MCF 10A (cell line): ENCODE data around the gene NCEH1. TPM values are rescaled to one million over a fixed set of nuclear protein-coding genes. Genes with fewer than 3 reads are reported as not detected.

ENCODE experiments used
- BruUV-seq: library from RNA; stranded (reverse); fragments of 400-500 nt; replicated peaks from 2 replicates; lab custom pipeline; 2021; lab: Mats Ljungman, UMichigan
- CTCF ChIA-PET: fragments of 300-600 bp; sonication (Branson Sonifier 250); formaldehyde crosslinking; extraction: SDS; loops from one replicate; lab custom pipeline; 2021; ENCODE audit warnings: antibody characterized with exemption, inconsistent platforms; lab: Yijun Ruan, JAX
- POLR2A ChIA-PET: fragments of 300-600, 350-650 bp; sonication (Branson Sonifier 250); formaldehyde crosslinking; extraction: SDS; loops from one replicate; lab custom pipeline; 2020; ENCODE audit warnings: antibody characterized with exemption, inconsistent platforms; lab: Yijun Ruan, JAX
- DNase-seq: peaks from one replicate; pipeline ENCODE4 v3.0.0-alpha.2; 2018; ENCODE audit not compliant: unreplicated experiment
- H3K27ac Mint-ChIP-seq: one replicate; pipeline ENCODE4 v1.8.0; 2022; ENCODE audit warnings: mild to moderate bottlenecking, low read depth, mixed read lengths; ENCODE audit not compliant: unreplicated experiment
- H3K27me3 Mint-ChIP-seq: one replicate; pipeline ENCODE4 v1.8.0; 2022; ENCODE audit warnings: mixed read lengths; ENCODE audit not compliant: insufficient read depth, unreplicated experiment
- H3K36me3 Mint-ChIP-seq: one replicate; pipeline ENCODE4 v1.8.0; 2022; ENCODE audit warnings: mild to moderate bottlenecking, moderate library complexity, mixed read lengths; ENCODE audit not compliant: insufficient read depth, unreplicated experiment
- H3K4me1 Mint-ChIP-seq: one replicate; pipeline ENCODE4 v1.8.0; 2022; ENCODE audit warnings: mixed read lengths; ENCODE audit not compliant: insufficient read depth, unreplicated experiment
- H3K4me3 Mint-ChIP-seq: one replicate; pipeline ENCODE4 v1.8.0; 2022; ENCODE audit warnings: mild to moderate bottlenecking, moderate library complexity, mixed read lengths; ENCODE audit not compliant: unreplicated experiment
- H3K9me3 Mint-ChIP-seq: one replicate; pipeline ENCODE4 v1.8.0; 2022; ENCODE audit warnings: mixed read lengths; ENCODE audit not compliant: unreplicated experiment
- intact Hi-C: fragments of 100-400 bp; cut with micrococcal nuclease; formaldehyde crosslinking; loops from 2 replicates; pipeline ENCODE4 v1.14.1; 2022
- total RNA-seq: library from RNA; stranded (reverse); gene quantifications from 2 replicates; pipeline ENCODE4 v1.2.3, GENCODE V29; 2022
- TF ChIP-seq, protein P1 (sequence below): fragments of 200-600 bp; IDR thresholded peaks from one replicate; pipeline ENCODE4 v1.8.0; 2022; ENCODE audit warnings: antibody characterized with exemption, mild to moderate bottlenecking; ENCODE audit not compliant: unreplicated experiment

NCEH1 gene
- total RNA-seq, 1 experiment from 2014 or later, result 28.8 TPM

DNA sequence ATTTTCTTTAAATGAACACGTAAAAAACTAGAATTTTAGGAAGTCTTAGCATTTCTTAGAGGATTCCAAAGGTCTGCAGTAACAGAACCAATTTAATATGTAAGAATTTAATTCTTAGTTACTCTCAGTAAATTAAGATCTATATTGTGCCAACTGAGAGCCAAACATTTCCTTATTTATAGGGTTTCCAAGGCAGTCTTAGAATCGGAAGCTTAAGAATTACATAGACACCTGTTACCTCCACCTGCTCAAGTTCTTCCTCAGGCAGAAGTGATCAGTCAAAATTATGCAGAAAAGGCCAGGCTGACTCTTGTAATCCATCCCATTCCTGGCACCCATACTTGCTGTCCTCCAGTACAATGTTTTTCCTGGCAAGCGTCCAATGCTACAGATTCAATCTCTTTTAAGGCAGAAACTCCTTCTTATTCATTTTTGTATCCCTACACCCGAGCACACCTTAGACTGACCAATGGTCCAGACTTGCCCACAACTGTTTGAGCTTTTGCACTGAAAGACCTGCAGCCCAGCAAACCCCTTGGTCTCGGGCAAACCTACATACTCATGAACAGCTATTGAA is 64.3 kb downstream of the NCEH1 start:
- TF ChIP-seq, protein P1, sequence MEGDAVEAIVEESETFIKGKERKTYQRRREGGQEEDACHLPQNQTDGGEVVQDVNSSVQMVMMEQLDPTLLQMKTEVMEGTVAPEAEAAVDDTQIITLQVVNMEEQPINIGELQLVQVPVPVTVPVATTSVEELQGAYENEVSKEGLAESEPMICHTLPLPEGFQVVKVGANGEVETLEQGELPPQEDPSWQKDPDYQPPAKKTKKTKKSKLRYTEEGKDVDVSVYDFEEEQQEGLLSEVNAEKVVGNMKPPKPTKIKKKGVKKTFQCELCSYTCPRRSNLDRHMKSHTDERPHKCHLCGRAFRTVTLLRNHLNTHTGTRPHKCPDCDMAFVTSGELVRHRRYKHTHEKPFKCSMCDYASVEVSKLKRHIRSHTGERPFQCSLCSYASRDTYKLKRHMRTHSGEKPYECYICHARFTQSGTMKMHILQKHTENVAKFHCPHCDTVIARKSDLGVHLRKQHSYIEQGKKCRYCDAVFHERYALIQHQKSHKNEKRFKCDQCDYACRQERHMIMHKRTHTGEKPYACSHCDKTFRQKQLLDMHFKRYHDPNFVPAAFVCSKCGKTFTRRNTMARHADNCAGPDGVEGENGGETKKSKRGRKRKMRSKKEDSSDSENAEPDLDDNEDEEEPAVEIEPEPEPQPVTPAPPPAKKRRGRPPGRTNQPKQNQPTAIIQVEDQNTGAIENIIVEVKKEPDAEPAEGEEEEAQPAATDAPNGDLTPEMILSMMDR, result no peak
- Mint-ChIP-seq H3K27me3 (no peaks in the 10 kb centered on the region), H3K4me3 (no peak overlapping the region), H3K4me1 (peaks cover 8% of the 10 kb centered on the region), H3K36me3 (peaks cover 6% of the 10 kb centered on the region), H3K9me3 (peaks cover 6% of the 10 kb centered on the region), H3K27ac (no peak overlapping the region)
- DNase-seq, result peak; percentile 96
- ChIA-PET POLR2A (interaction anchor here (1.0 to 1.8 kb wide), 4 partner anchors 11 to 24 kb away, joined by 3 to 7 read pairs (median 4); no protein-coding TSS in a partner anchor), CTCF (interaction anchor here (0.7 to 2.8 kb wide), 7 partner anchors 12 to 186 kb away, joined by 3 to 14 read pairs (median 4); no protein-coding TSS in a partner anchor)
- intact Hi-C loops, result no loop called here
- no TSS peak for BruUV-seq

DNA sequence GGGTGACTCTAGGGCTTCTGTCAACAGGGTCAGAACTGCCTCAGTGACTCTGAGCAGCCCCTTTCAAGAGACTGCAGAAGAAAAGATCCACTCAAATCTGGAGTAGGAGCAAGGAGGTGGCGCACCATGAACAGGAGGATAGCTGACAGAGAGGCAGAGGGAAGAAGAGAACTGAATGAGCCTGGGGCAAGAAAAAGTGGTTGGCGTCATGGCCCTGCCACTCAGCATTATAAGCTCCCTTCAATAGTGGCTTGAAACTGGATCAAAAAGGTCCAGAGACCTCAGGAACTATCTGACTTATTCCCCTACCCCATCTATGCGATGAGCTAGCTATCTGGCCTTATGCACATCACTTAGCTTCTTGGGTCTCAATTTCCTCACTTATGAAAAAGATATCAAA is 66.6 kb downstream of the NCEH1 start:
- TF ChIP-seq, protein P1, result no peak
- Mint-ChIP-seq H3K9me3 (peaks cover 7% of the 10 kb centered on the region), H3K4me3 (no peak overlapping the region), H3K36me3 (peaks cover 14% of the 10 kb centered on the region), H3K27me3 (no peaks in the 10 kb centered on the region), H3K4me1 (peaks cover 8% of the 10 kb centered on the region), H3K27ac (no peak overlapping the region)
- BruUV-seq, result no TSS peak
- ChIA-PET CTCF (interaction anchor here (0.7 to 2.5 kb wide), 3 partner anchors 20 to 310 kb away, joined by 3 to 10 read pairs (median 3); no protein-coding TSS in a partner anchor), POLR2A (no interaction called here)
- intact Hi-C loops, result no loop called here
- no peak for DNase-seq

DNA sequence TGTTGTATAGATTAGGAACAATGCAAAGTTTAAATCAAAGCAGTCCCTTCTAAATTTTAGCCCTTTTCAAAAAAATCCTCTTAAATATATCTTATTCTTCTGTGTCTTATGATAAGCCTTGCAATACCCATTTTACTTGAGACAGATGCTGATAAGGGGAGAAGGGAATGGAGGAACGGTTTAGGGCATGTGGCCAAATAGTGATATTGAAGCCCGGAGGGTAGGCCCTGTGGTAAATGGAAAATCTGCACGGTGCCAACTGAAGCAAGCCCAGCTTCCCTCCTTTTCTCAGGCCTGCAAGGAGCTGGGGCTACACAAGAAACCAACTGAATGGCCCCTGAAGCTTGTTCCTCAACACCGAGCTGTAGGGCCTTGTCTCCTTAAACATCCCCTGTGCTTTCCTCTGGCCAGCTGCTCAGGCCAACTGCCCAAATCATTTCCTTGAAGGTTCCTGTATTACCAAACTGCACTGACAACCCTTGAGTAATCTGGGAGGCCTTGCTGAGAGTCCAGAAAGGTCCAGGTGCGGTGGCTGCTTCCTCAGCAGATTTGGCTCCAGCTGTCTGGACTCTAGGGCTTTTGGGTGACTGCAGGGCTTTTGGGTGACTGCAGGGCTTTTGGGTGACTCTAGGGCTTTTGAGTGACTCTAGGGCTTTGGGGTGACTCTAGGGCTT is 67.2 kb downstream of the NCEH1 start:
- no peak overlapping the region for H3K4me3 Mint-ChIP-seq
- TF ChIP-seq, protein P1, result no peak
- BruUV-seq, result no TSS peak
- no peak overlapping the region for H3K27ac Mint-ChIP-seq
- peaks cover 7% of the 10 kb centered on the region for H3K9me3 Mint-ChIP-seq
- H3K4me1 Mint-ChIP-seq, result peaks cover 8% of the 10 kb centered on the region
- no peak for DNase-seq
- H3K36me3 Mint-ChIP-seq, result peaks cover 14% of the 10 kb centered on the region
- ChIA-PET CTCF (interaction anchor here (0.7 to 2.5 kb wide), 4 partner anchors 17 to 309 kb away, joined by 3 to 10 read pairs (median 4); no protein-coding TSS in a partner anchor), POLR2A (no interaction called here)
- intact Hi-C loops, result no loop called here
- no peaks in the 10 kb centered on the region for H3K27me3 Mint-ChIP-seq

DNA sequence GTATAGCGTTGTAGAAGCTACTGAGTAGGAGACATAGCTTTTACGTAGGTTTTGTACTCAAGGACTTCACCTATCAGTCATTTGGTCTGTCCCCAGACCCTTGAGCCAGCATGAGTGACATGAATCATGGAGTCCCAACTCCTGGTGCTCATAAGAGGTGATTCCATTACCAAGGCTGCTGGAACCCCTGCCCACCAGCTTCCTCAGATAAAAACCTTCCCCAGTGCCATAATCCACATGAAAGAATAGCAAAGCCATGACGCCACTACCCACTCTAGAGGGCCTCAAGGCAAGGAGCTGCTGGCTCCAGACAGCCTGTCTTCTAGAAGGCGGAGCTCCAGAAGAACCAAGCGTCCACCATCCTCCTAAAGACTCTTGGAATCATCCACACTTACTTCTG is 69.6 kb downstream of the NCEH1 start:
- TF ChIP-seq, protein P1, result no peak
- no TSS peak for BruUV-seq
- no peak for DNase-seq
- ChIA-PET POLR2A (no interaction called here), CTCF (interaction anchor here (0.8 to 1.6 kb wide), 2 partner anchors 17 to 26 kb away, joined by 4 to 7 read pairs; no protein-coding TSS in a partner anchor)
- Mint-ChIP-seq H3K27ac (no peak overlapping the region), H3K4me3 (no peak overlapping the region), H3K9me3 (peaks cover 7% of the 10 kb centered on the region), H3K4me1 (no peaks in the 10 kb centered on the region), H3K27me3 (no peaks in the 10 kb centered on the region), H3K36me3 (peaks cover 14% of the 10 kb centered on the region)
- intact Hi-C loops, result no loop called here
